Measurements from ENCODE around the gene VPS37C. TPM values are rescaled to one million over a fixed set of nuclear protein-coding genes. Genes with fewer than 3 reads are reported as not detected.

The VPS37C gene
- total and polyA plus RNA-seq, 9 of the 15 experiments (the other 6 are each of a cell fraction or from before 2014, with no cell fraction given) = 0.62 to 29.8 (median 11.5) TPM

DNA sequence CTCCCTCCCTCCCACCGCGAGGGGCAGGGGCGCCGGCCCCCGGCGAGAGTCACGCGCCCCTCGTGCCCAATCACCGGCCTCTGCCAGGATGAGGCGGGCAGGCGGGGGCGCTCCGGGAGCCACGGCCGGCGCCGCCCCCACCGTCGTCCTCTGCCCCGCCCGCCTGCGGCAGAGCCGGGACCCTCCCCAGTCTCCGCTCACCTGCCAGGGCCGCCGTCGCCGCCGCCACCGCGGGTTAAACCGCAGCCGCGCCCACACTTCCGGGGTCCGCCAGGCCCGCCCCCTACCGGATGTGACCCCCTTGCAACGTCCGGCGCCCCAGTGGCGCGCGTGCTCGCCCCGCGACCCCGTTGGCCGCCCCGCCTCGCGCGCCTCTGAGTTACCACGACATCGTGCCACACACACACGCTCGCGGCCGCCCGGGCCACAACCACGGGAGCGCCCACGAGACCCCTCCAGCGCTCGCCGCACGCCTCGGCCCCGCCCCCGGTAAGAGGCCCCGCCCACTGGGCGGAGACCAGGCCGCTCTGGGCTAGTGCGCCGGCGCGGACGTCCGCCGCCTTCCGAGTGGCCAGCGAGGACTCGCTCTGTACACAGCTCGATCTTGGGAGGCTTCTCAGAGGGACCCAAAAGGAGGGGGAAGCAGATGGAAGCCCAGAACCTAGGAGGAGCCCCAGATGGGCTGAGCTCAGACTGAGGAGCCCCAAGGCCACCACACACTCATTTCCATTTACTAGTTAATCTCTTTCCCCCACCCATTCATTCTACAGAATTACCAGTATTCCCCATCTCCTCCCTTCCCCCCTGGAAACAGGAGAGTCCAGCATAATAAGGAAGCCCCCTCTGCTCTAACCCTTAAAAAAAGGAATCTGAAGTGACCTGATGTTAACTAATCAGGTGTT lies at the start of gene VPS37C (continued):
- TF ChIP-seq CHD7 (IDR thresholded peaks at IDR 0.05; ENCODE audit: low read depth, low read length) (no peak), POLR2H (tag; IDR thresholded peaks at IDR 0.05; ENCODE audit: low read depth) (peak; percentile 69), ZNF507 (tag; conservative IDR thresholded peaks at IDR 0.05) (no peak), CCAR2 (IDR thresholded peaks at IDR 0.05; ENCODE audit: low read depth, low read length) (no peak), ATF4 (CRISPR knock-in tag; IDR thresholded peaks at IDR 0.05) (no peak), CHCHD3 (CRISPR knock-in tag; IDR thresholded peaks at IDR 0.05) (no peak), ZNF76 (CRISPR knock-in tag; IDR thresholded peaks at IDR 0.05; ENCODE audit: borderline replicate concordance) (no peak), NCOA2 (IDR thresholded peaks at IDR 0.05; ENCODE audit: partially characterized antibody in 2 of 2) (no peak), IFI16 (CRISPR knock-in tag; IDR thresholded peaks at IDR 0.05) (no peak), RBBP5 (IDR thresholded peaks at IDR 0.05; ENCODE audit: borderline replicate concordance, insufficient read depth, low read length, poor library complexity, severe bottlenecking) (peak; percentile 92)
- TF ChIP-seq, protein P1, sequence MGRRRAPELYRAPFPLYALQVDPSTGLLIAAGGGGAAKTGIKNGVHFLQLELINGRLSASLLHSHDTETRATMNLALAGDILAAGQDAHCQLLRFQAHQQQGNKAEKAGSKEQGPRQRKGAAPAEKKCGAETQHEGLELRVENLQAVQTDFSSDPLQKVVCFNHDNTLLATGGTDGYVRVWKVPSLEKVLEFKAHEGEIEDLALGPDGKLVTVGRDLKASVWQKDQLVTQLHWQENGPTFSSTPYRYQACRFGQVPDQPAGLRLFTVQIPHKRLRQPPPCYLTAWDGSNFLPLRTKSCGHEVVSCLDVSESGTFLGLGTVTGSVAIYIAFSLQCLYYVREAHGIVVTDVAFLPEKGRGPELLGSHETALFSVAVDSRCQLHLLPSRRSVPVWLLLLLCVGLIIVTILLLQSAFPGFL (CRISPR knock-in tag; IDR thresholded peaks at IDR 0.05) = no peak
